AG04450 (cell line): ENCODE results near the gene NT5M. TPM values are rescaled to one million over a fixed set of nuclear protein-coding genes. Genes with fewer than 3 reads are reported as not detected.

Source experiments
- CTCF ChIA-PET: fragments of 300-600, 350-600 bp; formaldehyde crosslinking; extraction: SDS; loops from one replicate; lab custom pipeline; 2022; ENCODE audit warnings: antibody characterized with exemption, inconsistent platforms; lab: Charles Lee
- POLR2A ChIA-PET: fragments of 350-600 bp; formaldehyde crosslinking; extraction: SDS; loops from one replicate; lab custom pipeline; 2021; ENCODE audit warnings: antibody characterized with exemption, inconsistent platforms; lab: Yijun Ruan, JAX
- DNase-seq: peaks from one replicate; pipeline ENCODE4 v3.0.0-alpha.2; 2011; ENCODE audit warnings: low read depth, low spot score
- H3K27ac ChIP-seq: one replicate; pipeline ENCODE4 v1.5.1; 2012; ENCODE audit warnings: low read depth, low read length, control low read depth
- H3K27me3 ChIP-seq: one replicate; pipeline ENCODE4 v1.6.0; 2012; ENCODE audit warnings: low read length; ENCODE audit not compliant: control insufficient read depth, insufficient read depth
- H3K4me3 ChIP-seq: 2 replicates; pipeline ENCODE4 v1.5.1; 2011; ENCODE audit warnings: mild to moderate bottlenecking, low read depth, low read length, control low read depth
- H3K9me3 ChIP-seq: 2 replicates; pipeline ENCODE4 v1.5.1; 2012; ENCODE audit warnings: low read length; ENCODE audit not compliant: control insufficient read depth, insufficient read depth
- CTCF ChIP-seq: IDR thresholded peaks from 2 replicates; pipeline ENCODE4 v1.5.1; 2011; ENCODE audit warnings: low read depth, low read length, control low read depth, inconsistent platforms
- polyA plus RNA-seq: library from polyadenylated mRNA; depleted of rRNA; stranded (reverse); fragments of >200 nt; gene quantifications from 2 replicates; pipeline ENCODE4 v1.2.3, GENCODE V29; 2011

NT5M gene
- polyA plus RNA-seq, 1 experiment, result 0.36 TPM

- Histone ChIP-seq H3K27ac (no peak overlapping the region), H3K27me3 (peaks cover 11% of the 10 kb centered on the region), H3K9me3 (no peaks in the 10 kb centered on the region), H3K4me3 (no peak overlapping the region)
- DNase-seq, result no peak
- ChIA-PET POLR2A (no interaction called here), CTCF (no interaction called here)
- no peak for TF ChIP-seq CTCF
These were observed 22.1 kb downstream of the NT5M start for GRCh38 chr17:17325228-17325627.

GRCh38 chr17:17325816-17326215 lies 22.6 kb downstream of the NT5M start:
- TF ChIP-seq CTCF, result no peak
- Histone ChIP-seq H3K9me3 (no peaks in the 10 kb centered on the region), H3K4me3 (no peak overlapping the region), H3K27me3 (peaks cover 7% of the 10 kb centered on the region), H3K27ac (no peak overlapping the region)
- POLR2A ChIA-PET, result no interaction called here
- DNase-seq, result no peak
- CTCF ChIA-PET, result no interaction called here

GRCh38 chr17:17326275-17326875 lies 23.2 kb downstream of the NT5M start:
- Histone ChIP-seq H3K9me3 (no peaks in the 10 kb centered on the region), H3K27ac (no peak overlapping the region), H3K27me3 (peaks cover 7% of the 10 kb centered on the region), H3K4me3 (no peak overlapping the region)
- ChIA-PET CTCF (no interaction called here), POLR2A (no interaction called here)
- no peak for DNase-seq
- no peak for TF ChIP-seq CTCF

GRCh38 chr17:17328251-17328650 lies 25.1 kb downstream of the NT5M start:
- TF ChIP-seq CTCF, result no peak
- Histone ChIP-seq H3K9me3 (no peaks in the 10 kb centered on the region), H3K4me3 (no peak overlapping the region), H3K27me3 (peaks cover 12% of the 10 kb centered on the region), H3K27ac (no peak overlapping the region)
- CTCF ChIA-PET, result no interaction called here
- no peak for DNase-seq
- POLR2A ChIA-PET, result no interaction called here

GRCh38 chr17:17341452-17341851 lies 38.3 kb downstream of the NT5M start:
- ChIA-PET POLR2A (no interaction called here), CTCF (interaction anchor here (0.8 kb wide), 1 partner anchor 9 kb away, joined by 3 read pairs; no protein-coding TSS in a partner anchor)
- TF ChIP-seq CTCF, result no peak
- Histone ChIP-seq H3K27me3 (peaks cover 10% of the 10 kb centered on the region), H3K9me3 (no peaks in the 10 kb centered on the region), H3K27ac (no peak overlapping the region), H3K4me3 (no peak overlapping the region)
- DNase-seq, result no peak
